Measurements from ENCODE around the gene LRGUK. TPM values are rescaled to one million over a fixed set of nuclear protein-coding genes. Genes with fewer than 3 reads are reported as not detected.

The LRGUK gene
- total RNA-seq, 1 experiment from 2014 or later = 0.49 TPM

GRCh38 chr7:134113655-134114054 lies 13.5 kb upstream of the LRGUK start:
- TF ChIP-seq, protein P1, sequence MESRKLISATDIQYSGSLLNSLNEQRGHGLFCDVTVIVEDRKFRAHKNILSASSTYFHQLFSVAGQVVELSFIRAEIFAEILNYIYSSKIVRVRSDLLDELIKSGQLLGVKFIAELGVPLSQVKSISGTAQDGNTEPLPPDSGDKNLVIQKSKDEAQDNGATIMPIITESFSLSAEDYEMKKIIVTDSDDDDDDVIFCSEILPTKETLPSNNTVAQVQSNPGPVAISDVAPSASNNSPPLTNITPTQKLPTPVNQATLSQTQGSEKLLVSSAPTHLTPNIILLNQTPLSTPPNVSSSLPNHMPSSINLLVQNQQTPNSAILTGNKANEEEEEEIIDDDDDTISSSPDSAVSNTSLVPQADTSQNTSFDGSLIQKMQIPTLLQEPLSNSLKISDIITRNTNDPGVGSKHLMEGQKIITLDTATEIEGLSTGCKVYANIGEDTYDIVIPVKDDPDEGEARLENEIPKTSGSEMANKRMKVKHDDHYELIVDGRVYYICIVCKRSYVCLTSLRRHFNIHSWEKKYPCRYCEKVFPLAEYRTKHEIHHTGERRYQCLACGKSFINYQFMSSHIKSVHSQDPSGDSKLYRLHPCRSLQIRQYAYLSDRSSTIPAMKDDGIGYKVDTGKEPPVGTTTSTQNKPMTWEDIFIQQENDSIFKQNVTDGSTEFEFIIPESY (IDR thresholded peaks at IDR 0.05; ENCODE audit: extremely low read depth, insufficient replicate concordance, low read length) = no peak
- TF ChIP-seq ATF3 (IDR thresholded peaks at IDR 0.05) = no peak
- no peak for TF ChIP-seq EGR1 (IDR thresholded peaks at IDR 0.05; ENCODE audit: low read depth)
- TF ChIP-seq FOSL1 (IDR thresholded peaks at IDR 0.05; ENCODE audit: low read depth) = no peak
- no peak for TF ChIP-seq REST (IDR thresholded peaks at IDR 0.05; ENCODE audit: low read depth)
- no peak for TF ChIP-seq EZH2phosphoT487 (IDR thresholded peaks at IDR 0.05; ENCODE audit: borderline replicate concordance)
- TF ChIP-seq CBX3 (IDR thresholded peaks at IDR 0.05; ENCODE audit: low read depth) = no peak
- TF ChIP-seq TCF7L2 (IDR thresholded peaks at IDR 0.05; ENCODE audit: borderline replicate concordance, extremely low read depth, insufficient read depth, insufficient read length) = no peak
- CTCF ChIA-PET = no interaction called here
- intact Hi-C loops (cut with micrococcal nuclease) = no loop called here

More at GRCh38 chr7:134113655-134114054, 13.5 kb upstream of the LRGUK start:
- H3K27ac ChIP-seq (ENCODE audit: low read depth, low read length) = no peak overlapping the region
- H3K9ac ChIP-seq (ENCODE audit: low read length) = no peak overlapping the region
- no peak overlapping the region for H2AFZ ChIP-seq (ENCODE audit: low read depth, low read length, poor library complexity, severe bottlenecking)
- no peak for DNase-seq (ENCODE audit: low read depth, low spot score)
- H3K4me1 ChIP-seq (ENCODE audit: control insufficient read depth in 1 of 2, insufficient read depth in 2 of 2, low read length in 2 of 2) = no peaks in the 10 kb centered on the region
- no peaks in the 10 kb centered on the region for H3K9me2 ChIP-seq (ENCODE audit: insufficient read depth)
- BruUV-seq (replicated peaks) = no TSS peak
- no peaks in the 10 kb centered on the region for H3K27me3 ChIP-seq (ENCODE audit: insufficient read depth, low read length)
- RAD21 ChIA-PET (ENCODE audit: low non-redundant PET in 1 of 2, low total read pairs in 2 of 2, uncharacterized antibody in 2 of 2, unreplicated experiment in 2 of 2) = no interaction called here
- POLR2A ChIA-PET = no interaction called here
- H3K4me2 ChIP-seq (ENCODE audit: low read length) = no peak overlapping the region
- H4K20me1 ChIP-seq (ENCODE audit: insufficient read depth) = no peaks in the 10 kb centered on the region
- no peaks in the 10 kb centered on the region for H3K9me3 ChIP-seq (ENCODE audit: control insufficient read depth in 1 of 2, insufficient read depth in 1 of 2, low read depth in 1 of 2, low read length in 2 of 2)
- no peaks in the 10 kb centered on the region for H3K79me2 ChIP-seq (ENCODE audit: insufficient read depth, low read length)
- ATAC-seq = no peak
- no peak overlapping the region for H3K4me3 ChIP-seq (replicated peaks in 1 of 2; ENCODE audit: low read depth in 1 of 2, low read length in 2 of 2)
- H3K36me3 ChIP-seq (ENCODE audit: control insufficient read depth in 1 of 2, insufficient read depth in 2 of 2, low read length in 2 of 2) = no peaks in the 10 kb centered on the region

All from HCT116 (cell line).